HepG2 (cell line): Measurements from ENCODE around the gene THSD8. TPM values are rescaled to one million over a fixed set of nuclear protein-coding genes. Genes with fewer than 3 reads are reported as not detected.

Experiments
- ATAC-seq: fragments of 200-7000 bp; cut with Tn5 transposase; 3 replicates; pipeline ENCODE4 v1.9.1; 2020; ENCODE audit warnings: mild to moderate bottlenecking, moderate library complexity
- BruUV-seq: library from RNA; stranded (reverse); fragments of 400-500 nt; replicated peaks from 2 replicates; lab custom pipeline; 2021; lab: Mats Ljungman, UMichigan
- CTCF ChIA-PET: fragments of 300-600 bp; formaldehyde crosslinking; extraction: SDS; loops from one replicate; lab custom pipeline; 2021; ENCODE audit warnings: low total read pairs, inconsistent platforms, low intra/inter-chr PET ratio; lab: Yijun Ruan, JAX
- POLR2A ChIA-PET: fragments of 350-600 bp; sonication (Branson Sonifier 250); formaldehyde crosslinking; loops from one replicate; lab custom pipeline; 2020; ENCODE audit warnings: antibody characterized with exemption, inconsistent platforms; lab: Yijun Ruan, JAX
- DNase-seq: peaks from one replicate; pipeline ENCODE4 v3.0.0-alpha.2; 2015; ENCODE audit warnings: low spot score
- FAIRE-seq: peaks from 3 replicates; lab custom pipeline; 2011; peaks lifted over from hg19 to GRCh38; lab: Jason Lieb, UNC
- H2AFZ ChIP-seq: one replicate; pipeline ENCODE4 v1.6.1; 2011; ENCODE audit warnings: low read length, inconsistent platforms
- H3K27ac ChIP-seq: fragments of 300-600 bp; 3 replicates; pipeline ENCODE4 v1.8.0; 2011; ENCODE audit warnings: mixed run types, mild to moderate bottlenecking, mixed read lengths, low read length, inconsistent platforms; ENCODE audit not compliant: insufficient read depth; ENCODE audit errors: extremely low read length
- H3K27me3 ChIP-seq, 2 experiments: fragments of 200-600 bp in 1 of 2; 2 replicates in 1 of 2; 3 replicates in 1 of 2; pipeline versions ENCODE4 v1.6.0 to v1.8.0; 2011; ENCODE audit warnings: low read length in 2 of 2, mild to moderate bottlenecking in 2 of 2, moderate library complexity in 2 of 2, inconsistent platforms in 1 of 2; ENCODE audit not compliant: insufficient read depth in 2 of 2, control insufficient read depth in 1 of 2
- H3K36me3 ChIP-seq, 2 experiments: fragments of 200-600 bp in 1 of 2; replicated peaks in 1 of 2; 2 replicates in 1 of 2; 3 replicates in 1 of 2; pipeline versions ENCODE4 v1.5.1 to v1.8.0; 2011; ENCODE audit warnings: low read length in 2 of 2, inconsistent platforms in 1 of 2; ENCODE audit not compliant: insufficient read depth in 2 of 2, control insufficient read depth in 1 of 2
- H3K4me1 ChIP-seq: 2 replicates; pipeline ENCODE4 v1.5.1; 2012; ENCODE audit warnings: low read length, inconsistent platforms; ENCODE audit not compliant: insufficient read depth
- H3K4me2 ChIP-seq: 2 replicates; pipeline ENCODE4 v1.6.0; 2011; ENCODE audit warnings: low read depth, low read length, inconsistent platforms
- H3K4me3 ChIP-seq, 3 experiments: fragments of 200-600 bp in 1 of 3; sonication (generic), shearing (Covaris generic) in 1 of 3; replicated peaks in 1 of 3; 2 replicates each; pipeline ENCODE4 v1.5.1; 2011 to 2016; ENCODE audit warnings: low read length in 3 of 3, inconsistent platforms in 2 of 3, low read depth in 2 of 3, mild to moderate bottlenecking in 2 of 3, control low read depth in 1 of 3, mixed read lengths in 1 of 3; ENCODE audit not compliant: insufficient read depth in 1 of 3
- H3K79me2 ChIP-seq: one replicate; pipeline ENCODE4 v1.6.1; 2011; ENCODE audit warnings: low read length, inconsistent platforms; ENCODE audit not compliant: insufficient read depth
- H3K9ac ChIP-seq: 2 replicates; pipeline ENCODE4 v1.6.0; 2011; ENCODE audit warnings: mild to moderate bottlenecking, low read depth, low read length, inconsistent platforms; ENCODE audit not compliant: insufficient read depth
- H3K9me3 ChIP-seq: 2 replicates; pipeline ENCODE4 v1.5.1; 2012; ENCODE audit warnings: mild to moderate bottlenecking, low read length
- H4K20me1 ChIP-seq: 2 replicates; pipeline ENCODE4 v1.6.0; 2011; ENCODE audit warnings: inconsistent platforms, mild to moderate bottlenecking, low read length, moderate library complexity; ENCODE audit not compliant: insufficient read depth
- FOXA3 ChIP-seq: IDR thresholded peaks from 2 replicates; pipeline ENCODE4 v1.6.1; 2016; ENCODE audit warnings: missing genetic modification reagents, missing compliant biosample characterization
- IRF2 ChIP-seq: IDR thresholded peaks from 2 replicates; pipeline ENCODE4 v1.6.1; 2018; ENCODE audit warnings: missing genetic modification reagents, missing compliant biosample characterization
- NBN ChIP-seq: fragments of 450-650 bp; conservative IDR thresholded peaks from 2 replicates; pipeline ENCODE4 v1.6.1; 2017
- RFXAP ChIP-seq: sonication (generic); formaldehyde crosslinking; IDR thresholded peaks from 2 replicates; pipeline ENCODE4 v1.4.0; 2020; ENCODE audit warnings: missing genetic modification reagents, borderline replicate concordance
- SRSF9 ChIP-seq: fragments of 200-400 bp; formaldehyde crosslinking; IDR thresholded peaks from 2 replicates; pipeline ENCODE4 v1.6.1; 2018; ENCODE audit warnings: borderline replicate concordance, mild to moderate bottlenecking, low read depth, low read length; ENCODE audit not compliant: insufficient read depth, poor library complexity, severe bottlenecking
- UBTF ChIP-seq: sonication (generic); formaldehyde crosslinking; IDR thresholded peaks from 2 replicates; pipeline ENCODE4 v1.4.0; 2020; ENCODE audit warnings: mild to moderate bottlenecking, missing genetic modification reagents
- ZNF556 ChIP-seq: sonication (generic); formaldehyde crosslinking; IDR thresholded peaks from 2 replicates; pipeline ENCODE4 v1.4.0; 2020; ENCODE audit warnings: mild to moderate bottlenecking, missing genetic modification reagents, borderline replicate concordance
- WGBS: methylation state at CpG from one replicate; pipeline ENCODE4 v1.1.6; 2017; ENCODE audit warnings: low lambda C conversion rate; 5-methylcytosine and 5-hydroxymethylcytosine counted together
- in situ Hi-C: cut with HindIII; loops from 2 replicates; pipeline ENCODE4 v1.10.0; 2017; ENCODE audit warnings: low pct_unique_long_range_greater_than_20kb; ENCODE audit not compliant: extremely low pct_ligation_motif_present
- intact Hi-C: fragments of 100-400 bp; cut with micrococcal nuclease; formaldehyde crosslinking; loops from one replicate; pipeline ENCODE4 v1.10.0; 2022; ENCODE audit not compliant: unreplicated experiment
- polyA plus RNA-seq, 8 experiments: library from polyadenylated mRNA; depleted of rRNA in 3 of 8; stranded (reverse) in 7 of 8; unstranded in 1 of 8; fragments of >200 nt; fragmentation: Illumina TruSeq in 4 of 8; extraction: Trizol in 4 of 8; gene quantifications; 2 replicates each; pipeline versions ENCODE4 v1.2.1 to v1.2.3, GENCODE V29; 2011 to 2016; ENCODE audit warnings: low read depth in 4 of 8, missing spikeins in 1 of 8, mixed read lengths in 1 of 8; ENCODE audit not compliant: insufficient read depth in 1 of 8
- total RNA-seq, 5 experiments: library from RNA; depleted of rRNA; stranded (reverse); fragments of >200 nt; fragmentation: Illumina TruSeq; extraction: Trizol; gene quantifications; 2 replicates each; pipeline ENCODE4 v1.2.3, GENCODE V29; 2016; ENCODE audit warnings: low read depth in 1 of 5
- TF ChIP-seq, protein P1 (sequence below): sonication (generic); formaldehyde crosslinking; IDR thresholded peaks from 2 replicates; pipeline ENCODE4 v1.9.0; 2021; ENCODE audit warnings: missing genetic modification reagents, borderline replicate concordance
- TF ChIP-seq, protein P2 (sequence below): sonication (generic); formaldehyde crosslinking; IDR thresholded peaks from 2 replicates; pipeline ENCODE4; 2020; ENCODE audit warnings: missing genetic modification reagents, mild to moderate bottlenecking, borderline replicate concordance

THSD8 gene
- total and polyA plus RNA-seq, 2 of the 13 experiments (the other 11 are each of a cell fraction or from before 2014, with no cell fraction given), result 4.8 to 14.9 TPM

- no peak overlapping the region for H3K9ac ChIP-seq
- TF ChIP-seq RFXAP (CRISPR knock-in tag) (no peak), ZNF556 (no peak), UBTF (CRISPR knock-in tag) (peak; percentile 27; the same call in 1 of the 2 replicates), NBN (0 out of 2 replicates have a peak, but pooled peaks have one; percentile 56), SRSF9 (no peak), FOXA3 (CRISPR knock-in tag) (no peak), IRF2 (CRISPR knock-in tag) (no peak)
- TF ChIP-seq, protein P1, sequence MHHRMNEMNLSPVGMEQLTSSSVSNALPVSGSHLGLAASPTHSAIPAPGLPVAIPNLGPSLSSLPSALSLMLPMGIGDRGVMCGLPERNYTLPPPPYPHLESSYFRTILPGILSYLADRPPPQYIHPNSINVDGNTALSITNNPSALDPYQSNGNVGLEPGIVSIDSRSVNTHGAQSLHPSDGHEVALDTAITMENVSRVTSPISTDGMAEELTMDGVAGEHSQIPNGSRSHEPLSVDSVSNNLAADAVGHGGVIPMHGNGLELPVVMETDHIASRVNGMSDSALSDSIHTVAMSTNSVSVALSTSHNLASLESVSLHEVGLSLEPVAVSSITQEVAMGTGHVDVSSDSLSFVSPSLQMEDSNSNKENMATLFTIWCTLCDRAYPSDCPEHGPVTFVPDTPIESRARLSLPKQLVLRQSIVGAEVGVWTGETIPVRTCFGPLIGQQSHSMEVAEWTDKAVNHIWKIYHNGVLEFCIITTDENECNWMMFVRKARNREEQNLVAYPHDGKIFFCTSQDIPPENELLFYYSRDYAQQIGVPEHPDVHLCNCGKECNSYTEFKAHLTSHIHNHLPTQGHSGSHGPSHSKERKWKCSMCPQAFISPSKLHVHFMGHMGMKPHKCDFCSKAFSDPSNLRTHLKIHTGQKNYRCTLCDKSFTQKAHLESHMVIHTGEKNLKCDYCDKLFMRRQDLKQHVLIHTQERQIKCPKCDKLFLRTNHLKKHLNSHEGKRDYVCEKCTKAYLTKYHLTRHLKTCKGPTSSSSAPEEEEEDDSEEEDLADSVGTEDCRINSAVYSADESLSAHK (CRISPR knock-in tag), result no peak
- TF ChIP-seq, protein P2, sequence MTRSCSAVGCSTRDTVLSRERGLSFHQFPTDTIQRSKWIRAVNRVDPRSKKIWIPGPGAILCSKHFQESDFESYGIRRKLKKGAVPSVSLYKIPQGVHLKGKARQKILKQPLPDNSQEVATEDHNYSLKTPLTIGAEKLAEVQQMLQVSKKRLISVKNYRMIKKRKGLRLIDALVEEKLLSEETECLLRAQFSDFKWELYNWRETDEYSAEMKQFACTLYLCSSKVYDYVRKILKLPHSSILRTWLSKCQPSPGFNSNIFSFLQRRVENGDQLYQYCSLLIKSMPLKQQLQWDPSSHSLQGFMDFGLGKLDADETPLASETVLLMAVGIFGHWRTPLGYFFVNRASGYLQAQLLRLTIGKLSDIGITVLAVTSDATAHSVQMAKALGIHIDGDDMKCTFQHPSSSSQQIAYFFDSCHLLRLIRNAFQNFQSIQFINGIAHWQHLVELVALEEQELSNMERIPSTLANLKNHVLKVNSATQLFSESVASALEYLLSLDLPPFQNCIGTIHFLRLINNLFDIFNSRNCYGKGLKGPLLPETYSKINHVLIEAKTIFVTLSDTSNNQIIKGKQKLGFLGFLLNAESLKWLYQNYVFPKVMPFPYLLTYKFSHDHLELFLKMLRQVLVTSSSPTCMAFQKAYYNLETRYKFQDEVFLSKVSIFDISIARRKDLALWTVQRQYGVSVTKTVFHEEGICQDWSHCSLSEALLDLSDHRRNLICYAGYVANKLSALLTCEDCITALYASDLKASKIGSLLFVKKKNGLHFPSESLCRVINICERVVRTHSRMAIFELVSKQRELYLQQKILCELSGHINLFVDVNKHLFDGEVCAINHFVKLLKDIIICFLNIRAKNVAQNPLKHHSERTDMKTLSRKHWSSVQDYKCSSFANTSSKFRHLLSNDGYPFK, result 0 out of 2 replicates have a peak, but pooled peaks have one; percentile 23
Measured at GRCh38 chr19:12785431-12786031, 16.3 kb upstream of the THSD8 start.

More at GRCh38 chr19:12785431-12786031, 16.3 kb upstream of the THSD8 start:
- BruUV-seq, result no TSS peak
- CTCF ChIA-PET, result no interaction called here
- intact Hi-C loops, result no loop called here
- no peak overlapping the region for H2AFZ ChIP-seq
- 40% methylated on average over 2 of the region's 4 CpGs for WGBS
- peaks cover 82% of the 10 kb centered on the region for H3K4me1 ChIP-seq
- ATAC-seq (peak; percentile 7; the same call in 1 of the 3 replicates), DNase-seq (no peak), FAIRE-seq (no peak)
- H3K79me2 ChIP-seq, result no peaks in the 10 kb centered on the region
- no peaks in the 10 kb centered on the region; a peak in 3 of 5 replicates for H3K27me3 ChIP-seq
- POLR2A ChIA-PET, result no interaction called here
- in situ Hi-C loops, result no loop called here
- no peak overlapping the region for H3K4me3 ChIP-seq
- H3K9me3 ChIP-seq, result no peaks in the 10 kb centered on the region
- H3K27ac ChIP-seq, result no peak overlapping the region
- no peak overlapping the region for H3K4me2 ChIP-seq
- H4K20me1 ChIP-seq, result no peaks in the 10 kb centered on the region
- H3K36me3 ChIP-seq, result no peaks in the 10 kb centered on the region
